HG02938 (cell line): ENCODE data around the gene HIRA.
"Not testable (repeated sequence)": the region's sequence is repeated elsewhere in the genome, so short reads cannot be mapped to it uniquely, and the experiment has no call there.

Experiments used
- ATAC-seq: cut with Tn5 transposase; IDR thresholded peaks from one replicate; pipeline ENCODE4 v1.9.1; 2021; ENCODE audit warnings: mild to moderate bottlenecking, moderate library complexity; ENCODE audit not compliant: unreplicated experiment

HIRA gene

DNA sequence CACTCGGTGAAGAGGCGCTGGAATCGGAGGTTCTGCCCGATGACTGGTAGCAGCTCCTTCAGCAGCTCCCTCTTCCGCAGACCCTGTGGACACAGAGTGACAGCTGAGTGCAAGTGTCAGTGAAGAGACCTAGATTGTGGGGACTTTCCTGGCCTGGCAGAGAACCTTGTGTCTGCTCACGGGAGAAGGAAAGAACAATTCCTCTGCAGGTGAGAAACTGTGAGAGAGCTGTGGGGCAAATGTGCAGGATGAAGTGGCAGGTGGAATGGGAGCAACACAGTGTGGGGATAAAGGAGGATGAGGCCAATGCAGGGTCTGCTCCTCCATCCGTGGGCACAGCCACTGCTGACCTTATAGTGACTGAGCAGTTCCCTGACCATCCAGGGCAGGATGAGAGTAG, 100.1 kb downstream of the HIRA start:
- ATAC-seq: no peak

DNA sequence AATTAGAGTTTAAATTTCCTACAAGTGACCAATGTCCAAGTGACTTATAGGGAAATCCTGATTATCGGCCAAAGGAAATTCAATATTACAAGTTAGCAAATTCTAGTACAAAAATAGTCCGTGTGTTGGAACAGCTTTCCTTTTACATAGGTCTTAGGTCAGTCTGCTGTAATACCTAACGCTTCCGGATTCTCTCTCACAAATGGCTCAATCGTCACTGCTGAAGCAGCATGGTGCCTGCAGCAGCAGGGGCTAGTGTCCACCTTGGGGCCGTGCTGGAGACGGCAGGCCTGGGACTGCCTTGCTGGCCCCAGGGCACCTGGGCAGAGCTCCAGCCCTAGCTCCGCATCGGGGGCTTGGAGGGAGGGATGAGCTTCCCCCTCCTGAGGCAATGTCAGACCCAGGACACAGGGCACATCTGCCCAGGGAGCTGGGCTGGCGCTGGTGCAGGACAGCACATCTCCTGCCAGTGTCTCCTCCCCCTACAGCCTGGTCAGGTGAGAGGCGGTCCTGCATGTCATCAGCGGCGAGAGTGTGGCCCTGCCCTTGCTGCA, 100.6 kb downstream of the HIRA start:
- ATAC-seq: no peak

DNA sequence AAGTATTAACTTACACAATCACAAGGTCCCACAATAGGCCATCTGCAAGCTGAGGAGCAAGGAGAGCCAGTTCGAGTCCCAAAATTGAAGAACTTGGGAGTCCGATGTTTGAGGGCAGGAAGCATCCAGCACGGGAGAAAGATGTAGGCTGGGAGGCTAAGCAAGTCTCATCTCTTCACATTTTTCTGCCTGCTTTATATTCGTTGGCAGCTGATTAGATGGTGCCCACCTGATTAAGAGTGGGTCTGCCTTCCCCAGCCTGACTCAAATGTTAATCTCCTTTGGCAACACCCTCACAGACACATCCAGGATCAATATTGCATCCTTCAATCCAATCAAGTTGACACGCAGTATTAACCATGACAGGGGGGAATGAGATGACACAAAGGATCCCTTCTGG, 101.3 kb downstream of the HIRA start:
- ATAC-seq: not testable (repeated sequence)

DNA sequence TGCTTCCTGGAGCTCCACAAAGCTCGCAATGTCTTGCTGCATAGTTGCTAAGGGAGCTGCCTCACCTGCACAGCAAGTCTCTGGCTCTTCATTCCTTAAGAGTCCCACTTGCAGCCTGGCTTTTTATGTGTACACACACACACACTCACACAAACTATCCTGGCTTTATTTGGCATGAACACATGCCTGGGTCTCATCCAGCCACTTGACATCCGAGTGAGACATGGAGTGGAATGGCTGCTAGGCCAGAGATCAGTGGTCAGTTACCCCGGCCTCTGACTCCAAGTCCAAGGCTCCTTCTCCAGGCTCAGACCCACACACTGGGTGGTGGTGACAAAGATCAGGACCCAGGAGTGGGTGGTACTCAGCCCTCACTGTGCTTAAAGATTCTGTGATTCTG, 102.1 kb downstream of the HIRA start:
- no peak for ATAC-seq

DNA sequence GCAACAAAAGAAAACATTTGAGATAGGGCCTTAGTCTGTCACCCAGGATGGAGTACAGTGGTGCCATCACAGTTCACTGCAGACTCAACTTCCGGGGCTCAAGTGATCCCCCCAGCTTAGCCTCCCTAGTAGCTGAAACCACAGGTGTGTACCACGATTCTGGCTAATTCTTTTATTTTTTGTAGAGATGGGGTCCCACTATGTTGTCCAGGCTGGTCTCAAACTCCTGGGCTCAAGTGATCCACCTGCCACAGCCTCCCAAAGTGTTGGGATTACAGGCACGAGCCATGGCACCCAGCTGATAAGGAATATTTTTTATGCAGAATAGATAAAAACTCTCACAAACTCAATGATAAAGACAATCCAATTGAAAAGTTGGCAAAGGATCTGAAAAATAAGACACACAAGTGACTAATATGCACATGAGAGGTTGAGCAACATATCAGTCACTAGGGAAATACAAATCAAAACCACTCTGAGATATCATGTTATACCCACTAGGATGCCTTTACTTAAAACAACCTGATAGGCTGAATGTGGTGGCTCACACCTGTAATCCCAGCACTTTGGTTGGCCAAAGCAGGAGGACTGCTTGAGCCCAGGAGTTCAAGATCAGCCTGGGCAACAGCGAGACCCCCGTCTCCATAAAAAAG, 106.1 kb downstream of the HIRA start:
- ATAC-seq: no peak

DNA sequence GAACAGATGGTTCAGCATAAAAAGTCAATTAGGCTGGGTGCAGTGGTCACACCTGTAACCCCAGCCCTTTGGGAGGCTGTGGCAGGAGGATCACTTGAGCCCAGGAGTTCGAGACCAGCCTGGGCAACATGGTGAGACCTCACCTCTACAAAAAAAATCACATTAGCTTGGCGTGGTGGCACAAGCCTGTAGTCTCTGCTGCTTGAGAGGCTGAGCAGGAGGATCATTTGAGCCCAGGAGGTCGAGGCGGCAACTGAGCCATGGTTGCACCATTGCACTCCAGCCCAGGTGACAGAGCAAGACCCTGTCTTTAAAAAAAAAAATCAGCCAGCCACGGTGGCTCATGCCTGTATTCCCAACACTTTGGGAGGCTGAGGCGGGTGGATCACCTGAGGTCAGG, 108.1 kb downstream of the HIRA start:
- not testable (repeated sequence) for ATAC-seq

DNA sequence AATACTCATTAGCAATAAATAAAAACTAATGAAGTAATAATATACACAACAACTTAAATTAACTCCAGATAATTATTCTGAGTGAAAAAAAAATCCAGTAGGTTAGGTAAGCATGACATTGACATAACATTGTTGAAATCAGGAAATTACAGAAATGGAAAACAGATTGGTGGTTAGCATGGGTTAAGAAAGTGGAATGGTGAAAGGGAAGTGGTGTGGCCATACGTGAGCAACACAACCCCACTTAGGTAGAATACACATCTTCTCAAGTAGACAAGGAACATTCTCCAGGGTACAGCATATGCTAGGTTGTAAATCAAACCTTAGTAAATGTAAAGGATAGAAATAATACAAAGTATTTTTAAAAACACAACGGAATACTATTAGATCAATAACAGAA, 109.8 kb downstream of the HIRA start:
- ATAC-seq: no peak

DNA sequence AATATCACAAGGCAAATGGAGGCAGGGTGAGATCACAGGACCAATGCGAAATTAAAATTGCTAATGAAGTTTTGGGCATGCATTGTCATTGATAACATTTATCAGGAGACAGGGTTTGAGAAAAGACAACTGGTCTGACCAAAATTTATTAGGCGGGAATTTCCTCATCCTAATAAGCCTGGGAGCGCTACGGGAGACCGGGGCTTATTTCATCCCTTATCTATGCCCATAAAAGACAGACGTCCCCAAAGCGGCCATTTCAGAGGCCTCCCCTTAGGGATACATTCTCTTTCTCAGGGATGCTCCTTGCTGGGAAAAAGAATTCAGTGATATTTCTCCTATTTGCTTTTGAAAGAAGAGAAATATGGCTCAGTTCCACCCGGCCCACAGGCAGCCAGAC, 111.4 kb downstream of the HIRA start:
- not testable (repeated sequence) for ATAC-seq

DNA sequence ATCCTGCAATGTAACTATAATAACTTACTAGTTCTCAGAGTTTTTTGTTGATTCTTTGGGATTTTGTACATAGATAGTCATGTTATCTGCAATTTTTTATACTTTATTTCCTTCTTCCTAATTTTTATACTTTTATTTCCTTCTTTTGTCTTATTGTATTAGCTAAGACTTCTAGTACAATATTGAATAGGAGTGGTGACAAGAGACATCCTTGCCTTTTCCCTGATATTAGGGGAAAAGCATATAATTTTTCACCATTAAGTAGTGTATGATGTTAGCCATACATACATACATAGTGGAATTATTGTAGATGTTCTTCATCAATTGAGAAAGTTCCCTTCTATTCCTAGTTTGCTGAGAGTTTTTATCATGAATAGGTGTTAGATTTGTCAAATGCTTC, 112.3 kb downstream of the HIRA start:
- ATAC-seq: no peak

DNA sequence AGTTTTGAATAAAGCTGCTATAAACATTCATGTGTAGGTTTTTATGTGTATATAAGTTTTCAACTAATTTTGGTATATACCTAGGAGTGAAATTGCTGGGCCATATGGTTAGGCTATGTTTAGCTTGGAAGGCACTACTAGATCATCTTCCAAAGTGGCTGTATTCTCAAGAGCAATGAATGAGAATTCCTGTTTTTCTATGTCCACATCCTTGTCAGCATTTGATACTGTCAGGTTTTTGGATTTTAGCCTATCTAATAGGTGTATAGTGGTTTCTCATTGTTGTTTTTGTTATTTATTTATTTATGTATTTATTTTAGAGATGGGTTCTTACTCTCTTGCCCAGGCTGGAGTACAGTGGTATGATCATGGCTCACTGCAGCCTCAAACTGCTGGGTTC, 113.7 kb downstream of the HIRA start:
- no peak for ATAC-seq

DNA sequence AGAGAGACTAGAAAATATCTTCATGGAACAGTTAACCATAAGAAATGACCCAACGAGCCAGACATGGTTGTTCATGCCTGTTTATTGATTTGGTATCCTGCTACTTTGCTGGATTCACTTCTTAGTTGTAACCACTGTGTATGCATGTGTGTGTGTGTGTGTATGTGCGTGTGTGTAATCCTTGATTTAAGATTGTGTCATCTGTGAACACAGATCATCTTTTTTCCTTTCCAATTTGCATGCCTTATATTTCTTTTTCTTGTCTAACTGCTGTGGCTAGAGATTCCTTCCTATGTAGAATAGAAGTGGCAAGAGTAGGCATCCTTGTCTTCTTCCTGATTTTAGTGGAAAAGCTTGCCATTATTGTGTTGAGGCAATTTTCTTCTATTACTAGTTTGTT, 123.7 kb downstream of the HIRA start:
- ATAC-seq: no peak

DNA sequence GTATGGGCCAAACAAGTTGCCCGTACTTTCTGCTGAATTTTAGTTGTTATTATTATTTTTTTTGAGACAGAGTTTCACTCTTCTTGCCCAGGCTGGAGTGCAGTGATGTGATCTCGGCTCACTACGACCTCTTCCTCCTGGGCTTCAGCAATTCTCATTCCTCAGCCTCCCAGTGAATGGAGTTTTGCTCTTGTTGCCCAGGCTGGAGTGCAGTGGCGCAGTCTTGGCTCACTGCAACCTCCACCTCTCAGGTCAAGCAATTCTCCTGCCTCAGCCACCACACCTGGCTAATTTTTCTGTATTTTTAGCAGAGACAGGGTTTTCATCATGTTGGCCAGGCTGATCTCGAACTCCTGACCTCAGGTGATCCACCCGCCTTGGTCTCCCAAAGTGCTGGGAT, 125.0 kb downstream of the HIRA start:
- not testable (repeated sequence) for ATAC-seq

DNA sequence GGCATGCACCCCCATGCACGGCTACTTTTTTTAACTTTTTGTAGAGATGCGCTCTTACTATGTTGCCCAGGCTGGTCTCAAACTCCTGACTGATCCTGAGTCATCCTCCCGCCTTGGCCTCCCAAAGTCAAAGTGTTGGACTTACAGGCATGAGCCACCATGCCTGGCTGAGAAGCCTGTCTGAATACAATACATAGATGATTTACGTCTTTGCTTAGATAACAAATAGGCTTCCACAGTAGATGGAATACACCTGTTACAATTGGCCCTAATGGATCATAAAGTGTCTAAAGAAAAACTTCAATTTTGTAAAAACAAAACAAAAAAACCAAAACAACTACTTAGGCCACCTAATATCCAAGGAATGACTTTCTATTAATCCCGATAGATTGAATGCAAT, 127.0 kb downstream of the HIRA start:
- ATAC-seq: no peak

DNA sequence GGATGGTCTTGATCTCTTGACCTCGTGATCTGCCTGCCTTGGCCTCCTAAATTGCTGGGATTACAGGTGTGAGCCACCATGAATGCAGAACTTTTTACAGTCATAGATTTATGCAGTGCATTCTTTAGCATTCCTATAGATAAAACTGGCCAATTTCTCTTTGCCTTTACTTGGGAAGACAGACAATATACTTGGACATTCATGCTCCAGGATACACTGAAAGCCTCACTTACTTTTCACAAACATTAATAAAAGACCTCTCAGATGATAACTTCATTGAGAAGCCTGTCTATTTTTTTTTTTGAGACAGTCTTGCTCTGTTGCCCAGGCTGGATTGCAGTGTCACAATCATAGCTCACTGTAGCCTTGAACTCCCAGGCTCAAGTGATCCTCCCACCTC, 127.7 kb downstream of the HIRA start:
- ATAC-seq: no peak

DNA sequence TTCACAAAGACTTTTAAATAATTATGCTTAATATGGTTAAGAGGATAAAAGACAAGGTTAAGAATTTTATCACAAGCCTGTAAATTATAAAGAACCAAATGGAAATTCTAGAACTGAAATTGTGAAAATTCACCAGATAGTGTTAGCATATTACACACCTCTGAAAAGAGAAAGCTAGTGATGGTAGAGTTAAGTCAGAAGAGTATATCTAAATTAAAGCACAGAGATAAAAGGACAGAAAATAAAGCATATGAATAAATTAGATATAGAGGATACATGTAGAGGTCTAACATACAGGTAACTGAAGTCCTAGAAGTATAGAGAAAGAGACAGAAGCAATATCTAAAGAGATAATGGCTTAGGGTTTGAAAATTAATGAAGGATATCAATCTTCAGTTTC, 135.8 kb downstream of the HIRA start:
- no peak for ATAC-seq

DNA sequence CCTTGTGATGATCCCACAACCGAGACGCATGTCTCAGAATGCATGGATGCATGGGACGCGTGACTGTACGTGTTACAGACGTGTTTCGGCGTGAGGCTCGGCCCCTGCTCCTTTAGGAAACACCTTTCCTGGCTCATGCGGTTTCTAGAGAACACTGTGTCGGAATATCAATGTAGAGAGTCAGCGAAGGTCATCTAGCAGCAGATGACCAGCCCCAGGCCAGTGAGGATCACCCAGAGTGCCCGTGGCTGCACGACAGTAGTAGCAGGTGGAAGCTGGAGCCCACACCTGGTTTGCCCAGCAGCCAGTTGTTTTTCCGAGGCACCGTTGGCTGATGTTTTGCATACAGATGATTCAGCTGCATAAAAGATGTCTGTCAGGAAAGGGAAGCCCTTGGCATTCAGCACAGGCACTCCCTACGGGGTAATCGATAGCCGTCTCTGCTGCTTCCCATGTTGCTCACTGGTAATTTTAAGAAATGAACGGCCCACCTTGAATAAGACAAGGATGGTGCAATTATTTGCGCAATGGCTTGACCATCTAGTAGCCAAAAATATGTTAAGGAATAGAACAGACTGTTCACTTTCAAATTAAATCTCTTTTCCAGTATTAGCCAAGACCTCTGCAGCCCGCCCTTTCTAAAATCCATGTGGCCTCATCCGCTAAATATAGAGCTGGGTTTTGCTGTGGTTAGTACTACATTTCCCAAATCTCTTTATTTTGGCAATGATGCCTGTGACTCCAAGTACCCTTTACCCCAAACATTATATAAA, 138.9 kb downstream of the HIRA start:
- ATAC-seq: no peak

DNA sequence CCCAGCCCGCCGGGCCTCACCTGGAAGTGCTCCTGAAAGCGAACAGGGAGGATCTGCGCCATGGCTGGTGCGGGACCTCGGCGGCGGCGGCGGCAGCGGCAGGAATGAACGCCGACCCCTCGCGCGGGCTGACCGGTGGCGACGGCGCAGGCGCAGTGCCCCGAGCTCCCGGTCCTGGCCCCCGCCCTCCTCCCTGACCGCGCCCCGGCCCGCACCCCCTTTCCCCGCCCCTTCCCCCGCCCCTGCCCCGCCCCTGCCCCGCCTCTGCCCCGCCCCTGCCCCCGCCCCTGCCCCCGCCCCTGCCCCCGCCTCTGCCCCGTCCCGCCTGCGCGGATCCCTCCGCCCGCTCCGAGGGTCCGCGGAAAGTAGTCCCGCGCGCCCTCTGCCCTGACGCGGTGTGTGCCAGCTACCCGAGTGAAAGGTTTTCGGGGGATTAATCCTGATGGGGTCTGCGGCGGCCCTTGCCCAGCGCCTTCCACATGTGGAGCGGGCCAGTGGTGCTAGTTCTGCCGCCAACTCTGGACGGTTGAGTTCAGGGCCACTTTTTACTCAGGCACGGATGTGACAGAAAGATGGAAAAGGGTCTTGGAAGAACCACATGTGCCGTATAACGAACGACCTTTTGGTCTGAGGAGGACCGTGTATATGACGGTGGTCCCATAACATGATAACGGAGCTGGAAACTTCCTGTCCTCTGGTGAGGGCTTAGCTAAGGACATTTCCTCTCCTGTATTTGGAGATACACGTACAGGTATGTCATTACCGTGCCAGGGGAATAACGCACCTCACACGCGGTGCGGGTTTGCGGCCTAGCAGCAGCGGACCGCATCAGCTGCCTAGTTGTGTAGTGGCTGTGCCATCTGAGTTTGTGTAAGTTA, 139.7 kb downstream of the HIRA start, which contains the start of gene CLTCL1:
Gene CLTCL1 (minus strand): TSS at position 140 of the 878 bp plus-strand sequence. CDS start 78 bp downstream, at position 62.
- no peak for ATAC-seq

DNA sequence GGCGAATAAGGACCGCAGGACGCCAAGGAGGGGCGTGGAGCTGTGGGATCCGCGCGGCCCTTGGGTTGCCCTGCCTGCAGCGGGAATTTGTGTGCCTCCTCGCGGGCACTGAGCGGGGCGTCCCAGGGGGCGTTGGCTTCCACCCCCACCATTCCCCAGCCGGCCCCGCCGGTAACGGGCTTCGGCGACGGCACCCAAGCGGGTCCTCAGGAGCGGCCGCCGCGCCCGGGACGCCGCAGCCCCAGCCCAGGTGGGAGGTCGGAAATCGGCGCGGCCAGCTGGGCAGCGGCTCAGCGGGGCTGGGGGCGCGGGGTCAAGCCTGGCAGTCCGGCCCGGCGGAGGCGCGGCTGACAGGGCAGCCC, 140.3 kb downstream of the HIRA start:
- no peak for ATAC-seq

DNA sequence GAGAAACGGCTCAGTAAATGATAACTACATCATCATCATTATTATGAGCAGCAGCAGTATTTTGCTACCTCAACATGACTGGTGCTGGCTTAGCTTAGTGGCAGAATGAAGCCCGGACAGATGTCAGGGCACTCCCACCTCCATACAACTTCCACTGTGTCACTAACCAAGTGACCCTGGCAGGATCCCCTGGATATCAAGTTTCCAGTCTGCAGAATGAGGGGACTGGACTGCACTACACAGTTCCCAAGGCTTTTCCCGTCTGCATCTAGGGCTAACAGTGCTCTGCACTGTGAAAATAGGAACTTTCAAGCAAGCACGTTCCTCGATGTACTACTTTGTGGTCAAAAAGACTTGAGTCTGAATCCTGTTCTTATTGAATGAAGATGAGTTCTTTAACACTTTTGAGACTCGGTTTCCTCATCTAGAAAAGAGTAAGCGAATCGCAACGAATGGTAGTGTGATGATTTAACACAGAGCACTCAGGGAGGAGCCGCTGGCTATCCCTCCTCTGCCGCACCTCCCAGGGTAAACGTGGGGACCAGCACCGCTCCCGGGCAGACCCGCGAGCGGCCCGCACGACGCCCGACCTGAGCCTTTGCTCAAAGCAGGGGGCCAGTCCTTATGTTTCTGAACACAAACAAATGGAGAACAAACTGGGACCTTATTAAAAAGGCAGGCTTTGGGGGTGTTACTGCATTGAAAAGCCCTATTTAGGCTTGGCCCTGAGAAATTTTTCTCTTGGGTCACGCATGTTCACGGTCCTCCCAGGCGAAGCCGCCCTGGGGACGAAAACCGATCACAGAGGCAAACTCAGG, 140.9 kb downstream of the HIRA start:
- ATAC-seq: no peak

DNA sequence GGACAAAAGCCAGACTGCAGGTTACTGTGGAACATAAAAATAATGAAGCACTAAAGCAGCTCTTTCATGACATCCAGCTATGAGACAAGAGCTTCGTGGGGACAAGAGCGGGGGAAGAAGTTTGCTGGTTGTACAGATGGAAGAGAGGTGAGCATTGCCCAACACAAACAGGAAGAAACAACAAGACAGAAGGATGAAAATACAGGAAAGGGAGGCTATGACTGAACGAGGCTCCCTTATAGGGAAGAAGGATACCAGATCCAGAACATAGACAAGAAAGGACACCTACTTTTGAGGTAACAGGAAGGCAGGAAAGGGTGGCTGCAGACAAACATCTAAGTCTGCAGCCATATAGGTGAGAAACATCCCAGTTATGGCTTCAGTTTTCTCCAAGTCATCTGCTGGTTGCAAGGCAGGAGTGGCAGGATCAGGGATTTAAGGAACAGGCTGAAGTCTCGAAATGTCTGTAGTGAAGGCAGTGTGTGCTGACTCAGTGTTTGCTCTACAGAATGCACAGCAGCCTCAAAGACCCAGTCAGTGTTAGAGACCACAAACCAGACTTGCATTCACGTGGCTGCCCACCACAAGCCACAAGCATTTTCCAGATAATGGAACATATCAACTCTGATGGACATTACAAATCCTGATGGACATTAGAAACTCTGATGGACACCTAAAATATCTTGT, 141.9 kb downstream of the HIRA start:
- ATAC-seq: no peak
